GM13977 (cell line): ENCODE data around the gene UPF3A.
"Not testable (repeated sequence)": the region's sequence is repeated elsewhere in the genome, so short reads cannot be mapped to it uniquely, and the experiment has no call there.

Experiments
- DNase-seq: peaks from one replicate; pipeline ENCODE4 v3.0.0; 2012; ENCODE audit warnings: low spot score
- CTCF ChIP-seq: IDR thresholded peaks from 2 replicates; pipeline ENCODE4 v1.5.1; 2012; ENCODE audit warnings: mild to moderate bottlenecking, control low read depth; ENCODE audit not compliant: insufficient read depth; ENCODE audit errors: extremely low read depth, missing control alignments
- in situ Hi-C: fragments of 300-500 bp; cut with MboI; formaldehyde crosslinking; loops from one replicate; pipeline ENCODE4 v1.12.0; 2022; ENCODE audit warnings: low sequenced_read_pairs, low pct_unique_long_range_greater_than_20kb, mixed read lengths, inconsistent platforms; ENCODE audit not compliant: unreplicated experiment

The UPF3A gene

GRCh38 chr13:114324334-114324733 lies 42.9 kb downstream of the UPF3A start:
- TF ChIP-seq CTCF = no peak
- DNase-seq = no peak
- in situ Hi-C loops = no loop called here

GRCh38 chr13:114325729-114326128 lies 44.3 kb downstream of the UPF3A start:
- no peak for DNase-seq
- TF ChIP-seq CTCF = no peak
- in situ Hi-C loops = no loop called here

- in situ Hi-C loops = no loop called here
- TF ChIP-seq CTCF = no peak
- DNase-seq = no peak
Observed at GRCh38 chr13:114328034-114328433, 46.6 kb downstream of the UPF3A start.

- DNase-seq = no peak
- TF ChIP-seq CTCF = no peak
- in situ Hi-C loops = no loop called here
Observed at GRCh38 chr13:114328595-114328994, 47.2 kb downstream of the UPF3A start.

GRCh38 chr13:114330086-114330485 lies 48.7 kb downstream of the UPF3A start:
- in situ Hi-C loops = no loop called here
- TF ChIP-seq CTCF = no peak
- no peak for DNase-seq

GRCh38 chr13:114333881-114334280 lies 52.5 kb downstream of the UPF3A start:
- DNase-seq, in situ Hi-C loops: not testable (repeated sequence)

GRCh38 chr13:114334305-114335053 lies 53.1 kb downstream of the UPF3A start:
- DNase-seq = no peak
- no peak for TF ChIP-seq CTCF
- in situ Hi-C loops = no loop called here

- in situ Hi-C loops, DNase-seq: not testable (repeated sequence)
Observed at GRCh38 chr13:114336457-114336856, 55.1 kb downstream of the UPF3A start.
